Activated gamma-delta T cell treated with Interleukin-2 at 50 U/mL for 16 hours (primary cell): ENCODE results near the gene ZNF574.

Experiments
- DNase-seq: peaks from one replicate; pipeline ENCODE4 v3.0.0-alpha.2; 2020

The ZNF574 gene

DNA sequence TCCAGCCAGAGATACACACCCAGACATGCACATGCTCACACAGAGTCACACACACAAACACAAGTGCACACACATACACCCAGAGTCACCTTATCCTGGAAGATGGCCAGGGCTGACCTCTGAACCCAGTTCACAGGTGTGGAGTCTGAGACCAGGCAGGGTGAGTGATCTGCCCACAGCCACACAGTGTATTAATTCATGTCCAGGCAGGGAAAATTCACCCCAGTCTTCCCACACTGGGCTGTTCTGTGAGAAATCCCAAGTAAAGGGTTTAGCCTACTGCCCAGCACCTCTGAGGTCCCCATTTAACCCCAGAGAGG, 54.2 kb downstream of the ZNF574 start:
- no peak for DNase-seq
